Adipose tissue (tissue), 3 donors: Measurements from ENCODE around the gene RAB7B. TPM values are rescaled to one million over a fixed set of nuclear protein-coding genes. Genes with fewer than 3 reads are reported as not detected.

ENCODE experiments used
- polyA plus RNA-seq, 3 donors: library from polyadenylated mRNA; stranded (reverse); fragments of 200-250 nt; gene quantifications; one replicate each; pipeline ENCODE4 v1.2.3, GENCODE V29; 2013
- donor health status: healthy with polysubstance abuse.
- donor health status: Bipolar disorder and iron deficiency.
- donor health status: healthy.

Gene RAB7B
- polyA plus RNA-seq, 3 donors: 0.54 to 6.4 (median 5.5) TPM

Other genes starting within 250 kb of the RAB7B start
- 10 to 100 TPM in 2 of 3 donors, 1 to 10 TPM in 1; 7.1 to 19.3 (median 17.4) TPM for gene RAB29, start 227.9 kb downstream of the RAB7B start, polyA plus RNA-seq
- 10 to 100 TPM; 18.4 to 26.0 (median 21.8) TPM for gene SLC41A1, start 190.2 kb downstream of the RAB7B start, polyA plus RNA-seq
- 10 to 100 TPM in 1 of 3 donors, under 1 TPM in 2; 0.10 to 15.5 (median 0.45) TPM for gene PM20D1, start 153.3 kb downstream of the RAB7B start, polyA plus RNA-seq
- gene SLC26A9, start 59.9 kb downstream of the RAB7B start, polyA plus RNA-seq: 1 to 10 TPM in 1 of 3 donors, under 1 TPM in 2; 0.11 to 1.9 (median 0.43) TPM
- 10 to 100 TPM in 1 of 3 donors, 1 to 10 TPM in 1, under 1 TPM in 1; 0.54 to 33.9 (median 9.2) TPM for gene CTSE, start 20.5 kb upstream of the RAB7B start, polyA plus RNA-seq
- gene RHEX, start 49.8 kb upstream of the RAB7B start, polyA plus RNA-seq: 1 to 10 TPM in 1 of 3 donors, under 1 TPM in 2; 0.74 to 1.5 (median 0.79) TPM
- gene AVPR1B, start 114.0 kb upstream of the RAB7B start, polyA plus RNA-seq: under 1 TPM in 1 of 3 donors, not detected in 2; 0.14 TPM
- 1 to 10 TPM in 2 of 3 donors, under 1 TPM in 1; 0.54 to 5.3 (median 2.3) TPM for gene FAM72A, start 199.4 kb upstream of the RAB7B start, polyA plus RNA-seq
- gene SRGAP2, start 200.1 kb upstream of the RAB7B start, polyA plus RNA-seq: 10 to 100 TPM in 2 of 3 donors, 1 to 10 TPM in 1; 5.6 to 25.4 (median 16.3) TPM